Transverse colon (tissue), 4 donors: ENCODE results near the gene PCCA.

Experiments
- EP300 ChIP-seq: sonication (generic); formaldehyde crosslinking; IDR thresholded peaks from one replicate; pipeline ENCODE4 v1.6.1; 2017; ENCODE audit warnings: antibody characterized with exemption, low read depth
- POLR2A ChIP-seq: fragments of 450-650 bp; IDR thresholded peaks from one replicate; pipeline ENCODE4 v1.6.1; 2016; ENCODE audit warnings: antibody characterized with exemption, mild to moderate bottlenecking, moderate library complexity
- POLR2AphosphoS5 ChIP-seq, 3 donors: sonication (generic); formaldehyde crosslinking; IDR thresholded peaks; one replicate each; pipeline ENCODE4 v1.6.1; 2016; ENCODE audit warnings: antibody characterized with exemption in 3 of 3
- TF ChIP-seq, protein P1 (sequence below), 5 experiments: fragments of 200-600 bp in 3 of 5; fragments of 450-650 bp in 2 of 5; sonication (generic) in 3 of 5; IDR thresholded peaks; 1 replicate in 2 of 5; 2 replicates in 3 of 5; pipeline ENCODE4 v1.5.1; 2016 to 2017; ENCODE audit warnings: antibody characterized with exemption in 5 of 5, inconsistent platforms in 3 of 5, mild to moderate bottlenecking in 2 of 5, moderate library complexity in 1 of 5

- TF ChIP-seq POLR2AphosphoS5 (IDR thresholded peaks at IDR 0.05) (no peak), POLR2A (no peak), EP300 (no peak)
- TF ChIP-seq, protein P1, sequence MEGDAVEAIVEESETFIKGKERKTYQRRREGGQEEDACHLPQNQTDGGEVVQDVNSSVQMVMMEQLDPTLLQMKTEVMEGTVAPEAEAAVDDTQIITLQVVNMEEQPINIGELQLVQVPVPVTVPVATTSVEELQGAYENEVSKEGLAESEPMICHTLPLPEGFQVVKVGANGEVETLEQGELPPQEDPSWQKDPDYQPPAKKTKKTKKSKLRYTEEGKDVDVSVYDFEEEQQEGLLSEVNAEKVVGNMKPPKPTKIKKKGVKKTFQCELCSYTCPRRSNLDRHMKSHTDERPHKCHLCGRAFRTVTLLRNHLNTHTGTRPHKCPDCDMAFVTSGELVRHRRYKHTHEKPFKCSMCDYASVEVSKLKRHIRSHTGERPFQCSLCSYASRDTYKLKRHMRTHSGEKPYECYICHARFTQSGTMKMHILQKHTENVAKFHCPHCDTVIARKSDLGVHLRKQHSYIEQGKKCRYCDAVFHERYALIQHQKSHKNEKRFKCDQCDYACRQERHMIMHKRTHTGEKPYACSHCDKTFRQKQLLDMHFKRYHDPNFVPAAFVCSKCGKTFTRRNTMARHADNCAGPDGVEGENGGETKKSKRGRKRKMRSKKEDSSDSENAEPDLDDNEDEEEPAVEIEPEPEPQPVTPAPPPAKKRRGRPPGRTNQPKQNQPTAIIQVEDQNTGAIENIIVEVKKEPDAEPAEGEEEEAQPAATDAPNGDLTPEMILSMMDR (IDR thresholded peaks at IDR 0.05), result no peak
Observed at GRCh38 chr13:100443278-100443997, 354.5 kb downstream of the PCCA start.
